OCI-LY7 (cell line): Measurements from ENCODE around the gene SYT7.

Experiments
- CTCF ChIP-seq: fragments of 200-600 bp; sonication (generic); conservative IDR thresholded peaks from 2 replicates; pipeline ENCODE4 v1.5.1; 2014; ENCODE audit warnings: mild to moderate bottlenecking, antibody characterized with exemption, low read length, moderate library complexity, mixed read lengths
- EZH2phosphoT487 ChIP-seq: fragments of 200-600 bp; sonication (generic); IDR thresholded peaks from 2 replicates; pipeline ENCODE4 v1.6.1; 2018; ENCODE audit warnings: low read depth, borderline replicate concordance, mild to moderate bottlenecking, mixed run types, antibody characterized with exemption, low read length, moderate library complexity, mixed read lengths

- TF ChIP-seq CTCF (no peak), EZH2phosphoT487 (no peak)
These were observed 39.3 kb downstream of the SYT7 start for GRCh38 chr11:61541598-61541997.
